ENCODE results near the gene PHYKPL. TPM values are rescaled to one million over a fixed set of nuclear protein-coding genes. Genes with fewer than 3 reads are reported as not detected.

Gene PHYKPL
- total RNA-seq, 1 experiment from 2014 or later, result 48.8 TPM

DNA sequence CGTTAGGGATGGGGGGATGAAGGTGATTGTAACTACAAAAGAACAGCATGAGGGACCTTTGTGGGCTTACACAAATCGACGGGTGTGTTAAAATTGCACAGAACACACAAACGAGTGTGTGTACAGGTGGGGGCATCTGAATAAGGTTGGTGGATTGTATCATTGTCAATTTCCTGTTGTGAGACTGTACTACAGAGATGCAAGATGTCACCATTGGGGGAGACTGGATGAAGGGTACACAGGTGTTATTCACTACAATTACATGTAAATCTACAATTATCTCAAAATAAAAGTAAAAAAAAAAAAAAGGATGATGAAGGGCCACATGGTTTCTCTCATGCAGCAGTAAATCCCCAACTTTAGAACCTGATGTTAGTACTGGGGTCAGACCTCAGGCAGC lies 31.4 kb upstream of the PHYKPL start:
- no peak overlapping the region for H3K27ac ChIP-seq (ENCODE audit: insufficient read length, low read depth, low read length)
- no peak overlapping the region for H4K91ac ChIP-seq (ENCODE audit: insufficient read length, low read depth, low read length)
- no peak overlapping the region for H3T11ph ChIP-seq (ENCODE audit: low read length)
- no peaks in the 10 kb centered on the region for H3K4me1 Mint-ChIP-seq
- H3K79me2 ChIP-seq (ENCODE audit: insufficient read depth, low read length), result no peaks in the 10 kb centered on the region
- no peak overlapping the region for H3K56ac ChIP-seq (ENCODE audit: insufficient read length, low read depth, low read length)
- H4K20me1 ChIP-seq (ENCODE audit: control insufficient read depth, insufficient read depth, insufficient read length), result no peaks in the 10 kb centered on the region
- no peak overlapping the region for H3K4me3 Mint-ChIP-seq
- H3K14ac ChIP-seq (ENCODE audit: insufficient read depth, low read length), result no peak overlapping the region
- H3K27me3 Mint-ChIP-seq (ENCODE audit: low read depth), result no peaks in the 10 kb centered on the region; the same call in none of the 2 replicates
- H3K18ac ChIP-seq (ENCODE audit: insufficient read length, low read depth, low read length), result no peak overlapping the region
- H2BK12ac ChIP-seq (ENCODE audit: insufficient read length, low read depth, low read length), result no peak overlapping the region
- H3K4me1 ChIP-seq (ENCODE audit: insufficient read depth, low read length), result no peaks in the 10 kb centered on the region
- no peak overlapping the region for H2BK120ac ChIP-seq (ENCODE audit: low read depth, low read length, poor library complexity, severe bottlenecking)
- no peaks in the 10 kb centered on the region for H3K79me1 ChIP-seq (ENCODE audit: insufficient read depth, low read depth, low read length, poor library complexity, severe bottlenecking)
- H2BK15ac ChIP-seq (ENCODE audit: low read depth, low read length), result no peak overlapping the region
- no peak overlapping the region for H4K5ac ChIP-seq (ENCODE audit: insufficient read length, low read depth, low read length)
- H2AK5ac ChIP-seq (ENCODE audit: insufficient read length, low read length), result no peak overlapping the region
- H3K4ac ChIP-seq (ENCODE audit: low read depth, low read length), result no peak overlapping the region
- H3K9me3 ChIP-seq (ENCODE audit: control insufficient read depth, low read depth, low read length), result no peaks in the 10 kb centered on the region
- H2BK5ac ChIP-seq (ENCODE audit: insufficient read length, low read length), result no peak overlapping the region
- TF ChIP-seq, protein P1, sequence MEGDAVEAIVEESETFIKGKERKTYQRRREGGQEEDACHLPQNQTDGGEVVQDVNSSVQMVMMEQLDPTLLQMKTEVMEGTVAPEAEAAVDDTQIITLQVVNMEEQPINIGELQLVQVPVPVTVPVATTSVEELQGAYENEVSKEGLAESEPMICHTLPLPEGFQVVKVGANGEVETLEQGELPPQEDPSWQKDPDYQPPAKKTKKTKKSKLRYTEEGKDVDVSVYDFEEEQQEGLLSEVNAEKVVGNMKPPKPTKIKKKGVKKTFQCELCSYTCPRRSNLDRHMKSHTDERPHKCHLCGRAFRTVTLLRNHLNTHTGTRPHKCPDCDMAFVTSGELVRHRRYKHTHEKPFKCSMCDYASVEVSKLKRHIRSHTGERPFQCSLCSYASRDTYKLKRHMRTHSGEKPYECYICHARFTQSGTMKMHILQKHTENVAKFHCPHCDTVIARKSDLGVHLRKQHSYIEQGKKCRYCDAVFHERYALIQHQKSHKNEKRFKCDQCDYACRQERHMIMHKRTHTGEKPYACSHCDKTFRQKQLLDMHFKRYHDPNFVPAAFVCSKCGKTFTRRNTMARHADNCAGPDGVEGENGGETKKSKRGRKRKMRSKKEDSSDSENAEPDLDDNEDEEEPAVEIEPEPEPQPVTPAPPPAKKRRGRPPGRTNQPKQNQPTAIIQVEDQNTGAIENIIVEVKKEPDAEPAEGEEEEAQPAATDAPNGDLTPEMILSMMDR (conservative IDR thresholded peaks at IDR 0.05), result no peak
- H4K8ac ChIP-seq (replicated peaks; ENCODE audit: insufficient read length, low read depth, low read length), result no peak overlapping the region
- no peak overlapping the region for H3K27ac Mint-ChIP-seq
- no peak overlapping the region for H3K23ac ChIP-seq (ENCODE audit: insufficient read length, low read depth, low read length)
- no peaks in the 10 kb centered on the region; the same call in 1 of the 2 replicates for H3K27me3 ChIP-seq (ENCODE audit: insufficient read depth, low read length)
- no peak overlapping the region for H2BK20ac ChIP-seq (ENCODE audit: low read depth, low read length, poor library complexity, severe bottlenecking)
- no peak overlapping the region for H3K9ac ChIP-seq (ENCODE audit: extremely low read depth, insufficient read length, low read length)
- peaks cover 0 to 3% of the 10 kb centered on the region in 2 experiments; a peak in 2 of 5 replicates for H3K9me3 Mint-ChIP-seq
- no peak overlapping the region for H2AFZ ChIP-seq (ENCODE audit: low read length)
- DNase-seq, result no peak
- H3K4me2 ChIP-seq (ENCODE audit: insufficient read depth, insufficient read length, low read length), result no peak overlapping the region
- H3K23me2 ChIP-seq (ENCODE audit: insufficient read length, low read depth, low read length, poor library complexity, severe bottlenecking), result no peaks in the 10 kb centered on the region
- no CpG with 5 or more reads among the region's 4 CpGs for WGBS (ENCODE audit: extremely low coverage, insufficient read length, low lambda C conversion rate)
- H3K36me3 Mint-ChIP-seq (ENCODE audit: insufficient read depth in 1 of 3, low read depth in 3 of 3), result no peaks in the 10 kb centered on the region; a peak in 1 of 7 replicates
